Stimulated activated CD4-positive, alpha-beta T cell treated with anti-CD3 and anti-CD28 coated beads, TNF-alpha, amount 100 ng/mL, for 48 hours (primary cell): ENCODE results near the gene OR12D2.
"Not testable (repeated sequence)": the region's sequence is repeated elsewhere in the genome, so short reads cannot be mapped to it uniquely, and the experiment has no call there.

Experiments
- DNase-seq, 3 donors: peaks; one replicate each; pipeline ENCODE4 v3.0.0-alpha.2; 2020; ENCODE audit warnings: low read depth in 3 of 3

The OR12D2 gene, protein sequence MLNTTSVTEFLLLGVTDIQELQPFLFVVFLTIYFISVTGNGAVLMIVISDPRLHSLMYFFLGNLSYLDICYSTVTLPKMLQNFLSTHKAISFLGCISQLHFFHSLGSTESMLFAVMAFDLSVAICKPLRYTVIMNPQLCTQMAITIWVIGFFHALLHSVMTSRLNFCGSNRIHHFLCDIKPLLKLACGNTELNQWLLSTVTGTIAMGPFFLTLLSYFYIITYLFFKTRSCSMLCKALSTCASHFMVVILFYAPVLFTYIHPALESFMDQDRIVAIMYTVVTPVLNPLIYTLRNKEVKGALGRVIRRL

DNA sequence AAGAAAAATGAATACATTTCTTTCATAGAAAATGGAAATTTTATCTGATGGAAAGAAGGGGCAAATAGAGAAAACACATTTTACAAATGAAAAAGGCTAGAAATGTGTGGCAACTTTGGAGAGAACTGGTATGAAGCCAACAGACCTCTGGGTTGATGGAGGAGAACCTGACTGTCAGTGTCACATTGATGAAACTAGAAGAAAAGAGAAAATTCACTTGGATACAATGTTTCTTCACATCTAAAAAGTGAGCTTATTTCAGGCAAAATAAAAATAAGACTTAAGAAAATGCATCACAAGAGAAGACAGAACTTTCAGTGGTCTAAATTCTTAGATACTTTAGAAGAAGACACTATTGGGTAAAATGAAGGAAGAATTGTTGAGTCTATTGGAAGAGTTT lies at the start of gene OR12D2:
OR12D2 (plus strand) TSS at position 301 of the 400 bp plus-strand sequence. CDS start 1,069 bp downstream, outside the sequence.
- DNase-seq, result no peak

GRCh38 chr6:29349348-29349747 lies 46.1 kb upstream of the OR12D2 start:
- DNase-seq, result not testable (repeated sequence)

- no peak for DNase-seq
Measured at GRCh38 chr6:29354980-29355379, 40.5 kb upstream of the OR12D2 start.

- no peak for DNase-seq
Measured at GRCh38 chr6:29355603-29356002, 39.8 kb upstream of the OR12D2 start.

DNA sequence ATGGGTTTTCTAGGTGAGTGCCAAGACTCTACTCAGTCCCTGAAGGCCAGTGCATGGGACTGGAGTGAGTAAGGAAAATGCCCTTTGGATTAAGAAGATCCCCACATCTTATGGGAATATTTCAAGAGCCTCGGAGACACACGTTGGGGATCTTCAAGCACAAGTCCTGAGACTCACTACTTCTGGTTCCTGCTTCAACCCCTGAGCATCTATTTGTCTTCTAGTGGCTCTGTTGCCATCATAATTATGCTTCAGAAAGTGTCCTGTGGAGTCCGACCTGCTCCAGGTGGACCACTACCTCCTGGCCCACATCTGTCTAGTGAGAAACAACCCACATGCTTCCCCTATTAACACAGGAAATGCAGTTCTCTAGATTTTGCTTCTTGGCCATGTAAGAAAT lies 26.7 kb upstream of the OR12D2 start, which contains the start of gene OR5V1:
OR5V1 (minus strand) TSS at position 101 of the 400 bp plus-strand sequence. CDS start 12,670 bp downstream, outside the sequence.
- DNase-seq, result no peak

DNA sequence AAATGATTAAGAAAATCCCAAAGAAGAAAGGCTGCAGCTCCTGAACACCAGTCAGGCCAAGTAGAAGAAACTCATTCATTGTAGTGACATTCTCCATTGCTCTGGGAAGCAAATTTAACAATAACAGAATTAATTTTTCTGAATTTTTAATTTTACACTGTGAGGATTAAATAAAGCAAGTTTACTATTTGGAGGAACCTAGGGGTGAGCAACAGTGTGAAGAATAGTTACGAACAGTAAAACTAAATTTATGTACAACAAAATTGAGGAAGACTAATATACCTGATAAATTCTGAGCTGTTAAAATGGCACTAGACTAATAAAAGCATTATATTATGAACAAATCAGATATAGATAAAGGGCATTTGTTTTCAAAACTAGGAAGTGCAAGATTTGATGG lies 20.2 kb upstream of the OR12D2 start, which contains the start of gene OR12D3:
OR12D3 (minus strand) TSS at position 101 of the 400 bp plus-strand sequence; CDS start at position 97, 4 bp downstream.
- no peak for DNase-seq

DNA sequence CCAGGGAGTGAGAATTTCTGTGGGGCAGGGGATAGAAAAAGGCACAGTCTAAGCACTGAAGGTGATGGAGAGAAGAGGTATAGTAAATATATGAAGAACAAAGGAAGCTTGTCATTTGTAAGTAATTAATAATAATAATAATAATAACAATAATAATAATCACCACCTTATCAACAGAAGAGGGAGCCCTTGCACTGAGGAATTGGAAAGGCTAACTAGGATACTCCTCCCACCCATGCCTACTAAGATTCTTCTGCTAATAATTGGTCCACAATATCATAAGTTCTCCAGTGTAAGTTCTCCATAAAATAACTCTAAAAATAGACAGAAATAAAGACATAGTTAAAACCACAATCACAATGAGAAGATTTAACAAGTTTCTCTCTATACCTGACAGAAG lies 19.4 kb upstream of the OR12D2 start:
- DNase-seq, result no peak

GRCh38 chr6:29388533-29388932 lies 6.9 kb upstream of the OR12D2 start:
- DNase-seq, result no peak

DNA sequence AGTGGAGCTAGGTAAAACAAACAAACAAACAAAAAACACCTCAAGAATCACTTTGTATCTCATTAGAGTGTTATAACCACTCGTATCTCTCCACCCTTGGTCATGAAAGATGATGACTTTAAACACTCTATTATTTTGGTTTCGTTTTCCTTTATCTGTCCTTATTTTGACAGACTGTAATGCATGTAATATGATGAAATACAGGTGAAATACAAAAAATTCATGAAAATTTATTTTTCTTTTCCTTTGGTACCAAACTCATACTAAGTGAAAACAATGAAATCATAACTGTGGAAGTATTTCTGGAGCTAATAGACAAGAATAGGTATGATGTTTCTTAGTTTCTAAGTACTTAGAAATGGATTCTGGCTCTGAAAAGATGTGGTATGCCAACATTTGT lies 4.1 kb downstream of the OR12D2 start:
- DNase-seq, result no peak

DNA sequence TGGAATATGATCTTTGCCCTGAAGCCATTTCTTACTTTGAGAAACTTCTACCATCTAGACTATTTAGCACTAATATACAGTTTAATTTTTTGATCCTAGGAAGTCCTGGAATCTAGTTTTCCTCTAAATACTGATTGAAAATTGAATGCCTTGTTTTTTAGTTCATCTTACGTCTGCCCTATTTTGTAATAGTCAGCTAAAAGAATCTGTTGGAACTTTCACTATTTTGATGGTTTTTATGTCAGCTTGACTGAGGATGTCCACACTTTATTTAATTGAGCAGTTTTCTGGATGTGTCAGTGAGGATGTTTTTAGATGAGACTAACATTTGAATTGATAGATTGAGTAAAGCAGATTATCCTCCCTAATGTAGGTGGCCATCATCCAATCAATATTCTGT lies 8.4 kb downstream of the OR12D2 start:
- no peak for DNase-seq

DNA sequence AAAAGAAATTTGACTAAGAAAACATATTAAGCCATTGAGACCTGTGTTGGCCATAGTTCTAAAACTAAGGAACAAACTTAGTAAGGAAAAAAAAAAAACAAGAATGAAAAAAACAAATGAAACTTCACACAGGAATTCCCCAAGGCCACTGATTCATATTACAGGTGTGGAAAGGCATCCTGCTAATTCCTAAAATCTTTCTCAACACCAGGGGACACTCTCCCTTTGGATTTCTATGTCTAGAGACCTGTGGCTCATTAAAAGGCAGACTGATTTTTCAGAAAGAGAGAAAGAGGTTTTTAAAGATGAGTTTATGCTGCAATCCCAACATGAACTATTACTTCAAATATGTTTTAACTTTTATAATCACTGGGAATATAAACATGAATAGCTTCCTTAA lies 19.2 kb downstream of the OR12D2 start, which contains the start of gene OR12D1:
OR12D1 (plus strand) TSS at position 341 of the 400 bp plus-strand sequence.
- DNase-seq, result no peak

DNA sequence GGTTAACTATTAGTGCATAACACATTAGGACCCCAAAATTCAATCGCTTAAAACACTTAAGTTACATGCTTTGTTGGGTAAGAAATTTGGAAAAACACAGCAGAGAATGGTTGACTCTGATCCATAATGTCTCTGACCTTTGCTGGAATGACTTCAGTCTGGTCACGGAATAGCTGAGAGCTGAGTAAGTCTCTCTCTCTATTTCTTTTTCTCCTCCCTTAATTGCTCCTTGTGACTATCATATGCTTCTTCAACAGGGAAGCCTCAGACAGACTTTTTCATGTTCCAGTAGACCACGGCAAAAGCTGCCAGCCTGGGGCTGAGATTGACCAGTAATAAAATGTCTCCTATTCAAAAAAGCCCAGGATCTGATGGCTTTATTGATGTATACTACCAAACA lies 24.1 kb downstream of the OR12D2 start:
- no peak for DNase-seq

DNA sequence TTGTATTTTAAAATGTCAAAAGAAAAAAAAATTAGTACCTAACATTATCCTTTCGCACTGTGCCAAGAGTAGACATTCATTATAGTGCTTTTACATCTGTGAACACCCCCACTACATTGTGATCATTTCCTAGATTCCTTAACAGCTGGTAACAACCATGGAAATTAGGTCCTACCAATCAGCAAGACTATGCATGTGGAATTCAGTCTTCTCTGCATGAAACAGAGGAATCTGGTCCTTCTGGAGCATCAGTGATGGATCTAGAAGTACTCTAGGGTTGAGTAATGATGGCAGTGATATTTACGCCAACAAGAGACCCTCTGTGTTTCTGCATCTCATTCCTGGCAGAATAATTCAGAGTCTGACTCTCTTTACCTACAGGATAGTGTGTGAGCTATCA lies 28.7 kb downstream of the OR12D2 start:
- DNase-seq, result no peak

DNA sequence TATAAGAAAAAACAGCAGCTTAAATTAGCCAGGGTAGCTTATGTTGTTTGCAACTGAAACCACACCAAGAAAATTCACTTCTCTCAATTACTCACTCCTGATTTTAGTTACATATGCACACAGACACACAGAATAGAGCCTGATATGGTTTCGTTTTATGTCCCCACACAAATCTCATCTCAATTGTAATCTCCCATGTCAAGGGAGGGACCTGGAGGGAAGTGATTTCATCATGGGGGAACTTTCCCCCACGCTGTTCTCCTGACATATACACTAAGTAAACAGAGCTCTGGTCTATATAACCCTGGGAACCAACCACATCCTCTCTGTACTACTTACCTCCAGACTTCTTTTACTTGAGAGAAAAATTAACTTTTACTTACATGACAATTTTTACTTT lies 29.1 kb downstream of the OR12D2 start:
- DNase-seq, result no peak

- DNase-seq, result no peak
Measured at GRCh38 chr6:29425075-29425474, 29.6 kb downstream of the OR12D2 start.

GRCh38 chr6:29426654-29427053 lies 31.2 kb downstream of the OR12D2 start:
- no peak for DNase-seq

DNA sequence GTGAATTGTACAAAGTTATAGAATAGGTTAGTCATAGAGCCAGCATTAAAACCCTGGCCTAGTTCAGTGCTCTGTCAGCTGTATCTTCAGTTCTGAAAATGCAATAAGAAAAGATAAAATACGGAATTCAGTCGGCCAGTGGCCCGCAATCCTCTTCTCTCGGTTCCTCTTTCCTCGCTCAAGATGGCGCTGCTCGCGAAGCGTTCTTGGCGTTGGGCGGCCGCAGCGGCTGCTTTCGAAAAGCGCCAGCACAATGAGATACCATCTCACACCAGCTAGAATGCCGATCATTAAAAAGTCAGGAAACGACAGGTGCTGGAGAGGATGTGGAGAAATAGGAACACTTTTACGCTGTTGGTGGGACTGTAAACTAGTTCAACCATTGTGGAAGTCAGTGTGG lies 41.3 kb downstream of the OR12D2 start:
- DNase-seq, result not testable (repeated sequence)

DNA sequence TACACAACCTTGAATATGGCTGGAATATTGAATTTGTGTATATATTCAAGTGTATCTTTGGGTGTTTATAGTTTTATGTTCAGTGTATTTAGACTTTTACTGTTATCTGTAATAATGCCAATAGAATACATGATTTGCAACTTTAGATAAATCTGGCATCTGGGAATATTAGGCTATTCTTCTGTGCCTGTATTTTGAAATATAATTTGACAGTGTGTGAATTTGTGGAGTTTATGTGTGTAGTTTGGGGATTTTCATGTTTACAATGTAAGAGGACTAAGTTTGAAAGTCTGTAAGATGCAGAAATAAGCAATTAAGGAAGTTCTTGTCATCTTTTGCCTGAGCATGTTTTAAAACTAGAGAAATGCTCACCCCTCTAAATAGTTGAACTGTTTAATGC lies 43.6 kb downstream of the OR12D2 start, which contains the start of gene OR10C1:
OR10C1 (plus strand) TSS at position 301 of the 400 bp plus-strand sequence. CDS start 710 bp downstream, outside the sequence.
- no peak for DNase-seq

DNA sequence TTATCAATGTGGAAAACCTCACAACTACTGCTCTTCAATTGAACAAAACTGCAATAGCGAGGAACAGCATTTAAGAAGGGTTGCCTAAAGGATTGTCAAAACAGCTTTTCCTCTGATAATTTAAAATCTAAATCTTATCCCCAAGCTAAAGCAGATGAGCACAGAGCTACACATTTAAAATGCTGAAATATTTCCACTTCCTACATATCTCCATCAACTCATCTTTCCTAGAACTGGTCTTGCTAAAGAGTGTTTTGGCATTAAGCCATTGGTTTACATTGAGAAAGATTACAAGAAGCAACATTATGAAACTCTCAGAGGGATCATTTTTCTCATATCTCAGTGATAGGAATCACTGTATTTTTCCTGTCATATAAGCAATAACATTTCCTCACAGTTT lies 47.3 kb downstream of the OR12D2 start:
- no peak for DNase-seq

DNA sequence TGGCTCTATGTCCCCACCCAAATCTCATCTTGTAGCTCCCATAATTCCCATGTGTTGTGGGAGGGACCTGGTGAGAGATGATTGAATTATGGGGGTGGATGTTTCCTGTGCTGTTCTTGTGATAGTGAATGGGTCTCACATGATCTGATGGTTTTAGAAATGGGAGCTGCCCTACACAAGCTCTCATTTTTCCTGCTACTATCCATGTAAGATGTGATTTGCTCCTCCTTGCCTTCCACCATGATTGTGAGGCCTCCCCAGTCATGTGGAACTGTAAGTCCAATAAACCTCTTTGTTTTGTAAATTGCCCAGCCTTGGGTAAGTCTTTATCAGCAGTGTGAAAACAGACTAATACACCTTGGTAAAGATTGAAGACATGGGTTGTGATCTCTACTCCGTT lies 48.6 kb downstream of the OR12D2 start:
- not testable (repeated sequence) for DNase-seq
